ENCODE measurements around the gene CACFD1. TPM values are rescaled to one million over a fixed set of nuclear protein-coding genes. Genes with fewer than 3 reads are reported as not detected.
A peak's percentile ranks its signal among the peaks of the same experiment; 100 is the strongest.

CACFD1 gene
- total and polyA plus RNA-seq, 8 donors = 17.7 to 48.4 (median 26.1) TPM

- TF ChIP-seq, protein P1, sequence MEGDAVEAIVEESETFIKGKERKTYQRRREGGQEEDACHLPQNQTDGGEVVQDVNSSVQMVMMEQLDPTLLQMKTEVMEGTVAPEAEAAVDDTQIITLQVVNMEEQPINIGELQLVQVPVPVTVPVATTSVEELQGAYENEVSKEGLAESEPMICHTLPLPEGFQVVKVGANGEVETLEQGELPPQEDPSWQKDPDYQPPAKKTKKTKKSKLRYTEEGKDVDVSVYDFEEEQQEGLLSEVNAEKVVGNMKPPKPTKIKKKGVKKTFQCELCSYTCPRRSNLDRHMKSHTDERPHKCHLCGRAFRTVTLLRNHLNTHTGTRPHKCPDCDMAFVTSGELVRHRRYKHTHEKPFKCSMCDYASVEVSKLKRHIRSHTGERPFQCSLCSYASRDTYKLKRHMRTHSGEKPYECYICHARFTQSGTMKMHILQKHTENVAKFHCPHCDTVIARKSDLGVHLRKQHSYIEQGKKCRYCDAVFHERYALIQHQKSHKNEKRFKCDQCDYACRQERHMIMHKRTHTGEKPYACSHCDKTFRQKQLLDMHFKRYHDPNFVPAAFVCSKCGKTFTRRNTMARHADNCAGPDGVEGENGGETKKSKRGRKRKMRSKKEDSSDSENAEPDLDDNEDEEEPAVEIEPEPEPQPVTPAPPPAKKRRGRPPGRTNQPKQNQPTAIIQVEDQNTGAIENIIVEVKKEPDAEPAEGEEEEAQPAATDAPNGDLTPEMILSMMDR (IDR thresholded peaks at IDR 0.05) = no peak
- peaks cover 0 to 15% of the 10 kb centered on the region in 2 donors for H3K36me3 ChIP-seq
- ATAC-seq = no peak
- peak overlapping the region in 1 of 2 donors; percentile 85 for H3K4me3 ChIP-seq
- H3K27me3 ChIP-seq = no peaks in the 10 kb centered on the region
- no peak for DNase-seq
- H3K4me1 ChIP-seq = peaks cover 7 to 31% of the 10 kb centered on the region in 2 donors
- no peaks in the 10 kb centered on the region for H3K9me3 ChIP-seq
- intact Hi-C loops (cut with DNase I) = no loop called here
- no peak overlapping the region for H3K27ac ChIP-seq
Observed at GRCh38 chr9:133419005-133419404, 40.8 kb upstream of the CACFD1 start.

DNA sequence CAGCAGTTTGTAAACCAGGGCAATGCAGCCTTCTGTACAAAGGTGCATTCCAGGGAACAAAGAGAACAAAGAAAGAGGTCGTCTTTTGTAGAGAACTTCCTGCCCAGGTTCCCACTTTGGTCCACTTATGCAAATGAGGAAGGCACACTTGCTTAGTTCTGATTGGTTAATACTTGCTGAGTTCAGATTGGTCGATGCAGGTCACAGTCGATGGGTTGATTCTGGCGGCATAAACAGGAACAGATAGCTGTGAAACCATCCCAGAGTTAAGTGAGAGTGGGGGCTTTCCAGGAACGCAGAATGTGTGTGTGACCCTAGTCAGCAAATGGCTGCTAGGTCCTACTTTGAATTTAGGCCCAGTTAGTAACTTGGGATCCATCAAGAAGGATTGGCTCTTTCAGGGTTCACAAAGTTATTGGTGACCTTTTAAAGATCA is 39.4 kb upstream of the CACFD1 start:
- intact Hi-C loops (cut with DNase I) = no loop called here
- Histone ChIP-seq H3K36me3 (peaks cover 0 to 1% of the 10 kb centered on the region in 2 donors), H3K4me3 (no peak overlapping the region), H3K27ac (no peak overlapping the region), H3K9me3 (no peaks in the 10 kb centered on the region), H3K4me1 (peaks cover 7 to 29% of the 10 kb centered on the region in 2 donors), H3K27me3 (no peaks in the 10 kb centered on the region)
- TF ChIP-seq, protein P1 (IDR thresholded peaks at IDR 0.05) = no peak
- ATAC-seq (no peak), DNase-seq (no peak)

GRCh38 chr9:133421615-133422542 is 37.9 kb upstream of the CACFD1 start, which contains the start of gene ADAMTS13:
Gene ADAMTS13 (plus strand): TSS chr9:133422367. CDS start chr9:133422444, 77 bp downstream.
- H3K9me3 ChIP-seq = no peaks in the 10 kb centered on the region
- H3K4me1 ChIP-seq = peaks cover under 1 to 14% of the 10 kb centered on the region in 2 donors
- H3K27me3 ChIP-seq = peaks cover 0 to 14% of the 10 kb centered on the region in 2 donors
- no peaks in the 10 kb centered on the region for H3K36me3 ChIP-seq
- no peak within 1 kb of the TSS for H3K27ac ChIP-seq
- ATAC-seq = no peak
- TF ChIP-seq, protein P1 (IDR thresholded peaks at IDR 0.05) = no peak
- H3K4me3 ChIP-seq = no peak within 1 kb of the TSS
- intact Hi-C loops (cut with DNase I) = no loop called here
- DNase-seq = no peak

DNA sequence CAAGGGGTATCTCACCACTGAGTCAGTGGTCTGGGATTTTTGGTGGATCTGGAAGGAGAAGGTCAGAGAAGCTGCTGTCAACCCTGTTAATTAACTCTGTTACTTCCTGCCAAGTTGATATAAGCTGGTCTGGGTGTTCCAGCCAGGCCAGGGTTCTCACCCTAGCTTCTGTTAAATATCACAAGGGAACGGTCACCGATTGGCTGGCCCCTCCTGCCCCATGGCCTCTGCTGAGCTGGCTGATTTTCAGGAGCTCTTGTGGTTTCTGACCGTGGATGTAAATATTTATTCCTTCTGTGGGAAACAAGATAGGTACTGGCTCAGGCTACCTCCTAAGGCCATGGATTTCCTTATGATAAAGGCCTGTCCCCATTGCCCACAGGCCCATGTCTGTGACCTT is 36.6 kb upstream of the CACFD1 start:
- no peak overlapping the region for H3K4me3 ChIP-seq
- H3K4me1 ChIP-seq = peaks cover 0 to 12% of the 10 kb centered on the region in 2 donors
- TF ChIP-seq, protein P1 (IDR thresholded peaks at IDR 0.05) = no peak
- no peaks in the 10 kb centered on the region for H3K36me3 ChIP-seq
- ATAC-seq = no peak
- H3K27me3 ChIP-seq = peaks cover 10 to 27% of the 10 kb centered on the region in 2 donors
- H3K27ac ChIP-seq = no peak overlapping the region
- intact Hi-C loops (cut with DNase I) = no loop called here
- no peaks in the 10 kb centered on the region for H3K9me3 ChIP-seq
- no peak for DNase-seq

GRCh38 chr9:133424187-133424586 is 35.6 kb upstream of the CACFD1 start:
- H3K36me3 ChIP-seq = no peaks in the 10 kb centered on the region
- DNase-seq (no peak), ATAC-seq (no peak)
- H3K27ac ChIP-seq = no peak overlapping the region
- no peak overlapping the region for H3K4me3 ChIP-seq
- H3K4me1 ChIP-seq = peaks cover 0 to 9% of the 10 kb centered on the region in 2 donors
- TF ChIP-seq, protein P1 (IDR thresholded peaks at IDR 0.05) = no peak
- intact Hi-C loops (cut with DNase I) = no loop called here
- H3K27me3 ChIP-seq = peaks cover 14 to 37% of the 10 kb centered on the region in 2 donors
- H3K9me3 ChIP-seq = no peaks in the 10 kb centered on the region
